ENCODE data around the gene FGF2.
"Not testable (repeated sequence)": the region's sequence is repeated elsewhere in the genome, so short reads cannot be mapped to it uniquely, and the experiment has no call there.

The FGF2 gene

DNA sequence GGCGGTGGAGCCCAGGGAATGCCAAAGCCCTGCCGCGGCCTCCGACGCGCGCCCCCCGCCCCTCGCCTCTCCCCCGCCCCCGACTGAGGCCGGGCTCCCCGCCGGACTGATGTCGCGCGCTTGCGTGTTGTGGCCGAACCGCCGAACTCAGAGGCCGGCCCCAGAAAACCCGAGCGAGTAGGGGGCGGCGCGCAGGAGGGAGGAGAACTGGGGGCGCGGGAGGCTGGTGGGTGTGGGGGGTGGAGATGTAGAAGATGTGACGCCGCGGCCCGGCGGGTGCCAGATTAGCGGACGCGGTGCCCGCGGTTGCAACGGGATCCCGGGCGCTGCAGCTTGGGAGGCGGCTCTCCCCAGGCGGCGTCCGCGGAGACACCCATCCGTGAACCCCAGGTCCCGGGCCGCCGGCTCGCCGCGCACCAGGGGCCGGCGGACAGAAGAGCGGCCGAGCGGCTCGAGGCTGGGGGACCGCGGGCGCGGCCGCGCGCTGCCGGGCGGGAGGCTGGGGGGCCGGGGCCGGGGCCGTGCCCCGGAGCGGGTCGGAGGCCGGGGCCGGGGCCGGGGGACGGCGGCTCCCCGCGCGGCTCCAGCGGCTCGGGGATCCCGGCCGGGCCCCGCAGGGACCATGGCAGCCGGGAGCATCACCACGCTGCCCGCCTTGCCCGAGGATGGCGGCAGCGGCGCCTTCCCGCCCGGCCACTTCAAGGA is at the start of gene FGF2:
FGF2 (plus strand) TSS at position 279 of the 705 bp plus-strand sequence; CDS start at position 623, 344 bp downstream.
- DNase-seq (ENCODE audit: low spot score): no peak

DNA sequence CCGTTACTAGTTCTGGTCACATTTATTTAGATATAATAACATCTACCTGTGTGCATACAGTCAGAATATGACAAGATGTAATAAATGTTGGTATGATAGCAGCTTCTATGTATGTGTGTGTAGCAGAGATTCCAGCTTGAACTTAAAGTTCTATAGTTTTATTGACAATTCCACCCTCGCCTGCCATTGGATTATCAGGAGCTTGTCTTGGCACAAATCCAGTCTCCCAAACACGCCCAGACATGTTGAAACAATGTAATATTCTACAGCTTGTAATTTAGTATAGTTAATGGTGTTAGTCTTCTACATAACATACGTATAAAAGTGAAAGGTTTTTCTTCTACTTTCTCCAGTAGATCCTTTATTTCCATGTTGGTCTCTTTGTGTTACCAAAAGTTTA is 49.7 kb upstream of the FGF2 start:
- no peak for DNase-seq (ENCODE audit: low spot score)

DNA sequence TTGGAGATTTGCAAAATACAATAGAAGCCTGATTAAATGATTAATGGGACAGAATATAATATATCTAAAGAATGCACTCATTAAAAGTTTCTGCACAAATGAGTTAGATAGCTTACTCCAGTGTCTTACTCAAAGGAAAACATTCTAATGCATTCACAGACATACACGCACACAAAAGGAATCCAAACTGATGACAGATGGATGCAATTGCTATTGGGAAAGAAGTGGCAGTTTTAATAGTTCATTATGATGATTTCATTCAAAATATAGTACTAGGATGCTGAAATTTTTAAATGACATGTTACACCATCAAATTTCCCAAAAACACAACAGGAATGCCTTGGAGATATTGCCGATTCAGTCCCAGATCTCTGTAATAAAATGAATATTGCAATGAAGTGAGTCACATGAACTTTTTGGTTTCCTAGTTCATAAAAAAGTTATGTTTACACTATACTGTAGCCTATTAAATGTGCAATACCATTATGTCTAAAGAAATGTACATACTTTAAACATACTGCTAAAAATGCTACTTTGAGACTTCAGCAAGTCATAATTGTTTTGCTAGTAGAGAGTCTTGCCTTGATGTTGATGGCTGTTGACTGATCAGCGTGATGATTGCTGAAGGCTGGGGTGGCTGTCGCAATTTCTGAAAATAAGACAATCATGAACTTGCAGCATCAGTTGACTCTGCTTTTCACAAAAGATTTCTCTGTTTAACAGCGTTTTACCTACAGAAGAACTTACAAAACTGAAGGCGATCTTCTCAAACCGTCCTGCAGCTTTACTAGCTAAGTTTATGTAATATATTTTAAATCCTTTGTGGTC is 48.6 kb upstream of the FGF2 start:
- no peak for DNase-seq (ENCODE audit: low spot score)

DNA sequence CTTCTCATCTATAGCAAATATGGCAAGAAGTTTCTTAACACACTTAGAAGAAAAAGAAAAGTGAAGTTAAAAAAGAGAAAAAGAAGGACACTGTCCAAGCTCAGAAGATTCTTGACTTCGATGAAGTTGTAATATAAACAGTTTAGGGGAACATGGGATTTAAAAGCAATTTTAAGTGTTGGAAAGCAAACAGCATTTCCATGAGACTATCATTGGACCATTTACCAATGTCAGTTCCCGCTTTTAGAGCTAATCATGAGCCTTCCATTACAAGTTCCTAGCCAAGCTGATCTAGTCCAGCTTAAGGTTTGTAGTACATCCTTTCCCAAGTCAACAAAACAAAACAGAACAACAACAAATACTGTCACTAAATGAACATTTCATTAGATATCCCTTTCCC is 45.1 kb upstream of the FGF2 start:
- no peak for DNase-seq (ENCODE audit: low spot score)

DNA sequence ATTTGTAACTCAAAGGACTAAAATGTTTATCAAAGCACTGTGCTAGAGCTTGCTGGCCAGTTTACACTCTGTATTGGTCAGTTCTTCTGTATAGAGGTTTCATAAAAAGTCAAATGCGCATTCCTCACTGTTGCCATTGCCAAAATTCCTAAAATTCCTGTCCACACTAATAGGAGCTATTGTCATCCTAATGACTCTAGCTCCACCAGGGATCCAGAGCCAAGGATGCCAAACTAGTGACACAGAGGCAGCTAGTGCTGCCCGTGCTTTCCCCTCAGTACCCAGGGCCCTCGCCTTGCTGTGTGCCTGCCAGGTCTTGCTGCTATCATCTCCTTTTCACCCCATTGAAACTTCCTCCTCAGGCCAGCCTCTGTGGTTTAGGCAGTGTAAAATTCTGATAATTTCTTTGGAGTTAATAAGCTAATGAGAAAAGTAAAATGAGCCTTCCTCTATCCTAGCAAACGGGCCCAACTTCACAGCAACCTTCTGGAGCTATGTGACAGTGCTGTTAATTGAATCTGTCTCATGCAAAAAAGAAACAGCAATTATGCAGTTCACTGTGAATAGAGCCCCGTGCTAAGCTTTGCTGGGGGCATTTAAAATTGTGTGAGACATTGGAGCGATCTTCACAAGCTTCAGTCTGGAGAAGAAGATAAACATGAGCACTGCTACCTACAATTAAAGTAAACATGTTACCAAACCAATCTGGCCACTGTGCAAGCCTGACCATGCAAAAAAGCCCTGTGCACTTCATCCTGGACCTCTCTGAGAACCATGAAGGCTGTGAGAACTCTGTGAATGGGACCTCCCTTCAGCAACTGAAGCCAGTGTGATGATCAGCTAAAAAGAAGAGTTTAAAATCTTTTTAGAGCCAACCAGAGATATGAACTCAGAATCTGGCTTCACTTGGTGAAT is 43.1 kb upstream of the FGF2 start:
- no peak for DNase-seq (ENCODE audit: low spot score)

DNA sequence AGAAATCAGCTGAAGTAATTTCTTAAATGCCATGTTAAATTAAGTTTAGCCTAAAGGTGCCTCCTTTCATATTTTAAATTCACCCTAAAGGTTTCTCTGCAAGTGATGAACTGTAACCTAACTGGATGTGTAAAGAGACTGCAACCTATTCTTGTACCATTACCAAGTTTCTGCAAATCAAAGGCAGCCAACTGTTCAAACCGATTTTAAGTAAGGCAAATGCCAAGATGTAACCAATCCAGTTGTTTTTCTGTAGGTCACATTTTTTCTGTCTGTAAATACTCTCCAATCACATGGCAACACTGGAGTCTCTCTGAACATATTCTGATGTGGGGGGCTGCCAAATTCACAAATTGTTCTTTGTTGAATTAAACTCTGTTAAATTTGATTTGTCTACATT is 42.4 kb upstream of the FGF2 start:
- DNase-seq (ENCODE audit: low spot score): no peak

DNA sequence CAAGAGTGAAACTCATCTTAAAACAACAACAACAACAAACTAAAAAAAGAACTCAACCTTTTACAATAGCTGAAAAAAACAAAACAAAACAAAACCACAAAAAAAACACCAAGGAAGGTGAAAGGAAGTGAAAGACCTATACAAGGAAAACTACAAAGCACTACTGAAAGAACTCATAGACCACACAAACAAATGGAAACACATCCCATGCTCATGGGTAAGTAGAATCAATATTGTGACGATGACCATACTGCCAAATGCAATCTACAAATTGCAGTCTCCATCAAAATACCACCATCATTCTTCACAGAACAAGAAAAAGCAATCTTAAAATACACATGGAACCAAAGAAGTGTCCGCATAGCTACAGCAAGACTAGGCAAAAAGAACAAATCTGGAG is 41.5 kb upstream of the FGF2 start:
- DNase-seq (ENCODE audit: low spot score): no peak

DNA sequence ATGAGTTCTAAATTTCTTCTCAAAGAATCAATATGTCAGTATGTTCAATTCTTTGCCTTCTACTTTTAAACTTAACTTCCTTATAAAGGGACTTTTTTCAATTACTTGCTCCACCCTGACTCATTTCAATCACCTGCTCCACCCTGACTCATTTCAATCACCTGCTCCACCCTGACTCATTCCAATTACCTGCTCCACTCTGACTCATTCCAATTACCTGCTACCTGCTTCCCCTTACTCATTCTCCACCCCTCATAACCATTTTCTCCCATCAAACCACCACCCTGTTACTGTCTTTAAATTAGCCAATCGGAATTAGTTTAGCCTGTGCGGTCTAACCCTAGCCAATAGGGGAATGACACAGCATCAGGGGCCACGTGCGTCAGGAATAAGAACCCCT is 40.3 kb upstream of the FGF2 start:
- DNase-seq (ENCODE audit: low spot score): not testable (repeated sequence)

DNA sequence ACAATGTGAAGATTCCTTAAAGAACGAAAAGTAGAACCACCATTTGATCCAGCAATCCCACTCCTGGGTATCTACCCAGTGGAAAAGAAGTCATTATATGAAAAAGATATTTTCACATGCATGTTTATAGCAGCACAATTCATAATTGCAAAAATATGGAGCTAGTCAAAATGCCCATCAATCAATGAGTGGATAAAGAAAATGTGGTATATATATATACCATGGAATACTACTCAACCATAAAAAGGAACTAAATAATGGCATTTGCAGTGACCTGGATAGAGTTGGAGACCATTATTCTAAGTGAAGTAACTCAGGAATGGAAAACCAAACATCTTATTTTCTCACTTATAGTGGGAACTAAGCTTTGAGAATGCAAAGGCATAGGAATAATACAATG is 39.7 kb upstream of the FGF2 start:
- not testable (repeated sequence) for DNase-seq (ENCODE audit: low spot score)

DNA sequence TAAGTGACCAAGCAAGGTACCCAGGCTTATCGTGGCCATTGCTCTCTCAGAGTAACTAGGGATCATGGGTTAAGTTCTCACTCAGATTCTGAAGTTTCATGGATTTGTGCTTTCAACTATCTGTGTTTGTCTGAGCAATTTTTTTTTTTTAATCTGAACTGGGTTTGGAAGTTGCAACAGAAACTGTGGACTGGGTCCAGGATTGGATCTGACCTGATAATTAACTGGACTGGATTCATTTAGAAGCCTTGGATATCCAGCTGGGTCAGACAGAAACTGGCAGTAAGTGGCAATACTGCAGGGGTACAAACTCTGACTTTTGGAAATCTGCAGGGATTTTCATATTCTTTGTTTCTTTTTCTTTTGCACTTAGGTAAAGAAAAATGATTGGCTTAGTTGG is 38.7 kb upstream of the FGF2 start:
- DNase-seq (ENCODE audit: low spot score): no peak

DNA sequence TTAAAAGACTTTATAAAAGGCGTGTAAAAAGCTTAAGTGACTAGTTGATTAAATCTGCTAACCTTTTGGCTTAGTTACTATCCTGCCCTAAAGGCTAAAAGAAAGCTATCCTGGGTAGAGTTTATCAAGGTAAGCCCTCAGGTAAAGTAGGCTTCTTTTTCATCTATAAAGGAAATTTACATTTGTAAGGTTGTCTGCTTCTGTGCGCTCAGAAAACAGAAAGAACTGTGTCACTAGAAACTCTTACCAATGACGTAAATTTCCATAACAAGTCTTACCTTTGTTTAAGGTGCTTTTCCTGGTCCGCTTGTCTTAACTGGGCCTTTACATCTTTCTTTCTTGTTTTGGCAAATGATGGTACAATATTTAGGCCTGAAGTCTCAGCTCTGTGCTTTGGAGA is 37.7 kb upstream of the FGF2 start:
- DNase-seq (ENCODE audit: low spot score): no peak

DNA sequence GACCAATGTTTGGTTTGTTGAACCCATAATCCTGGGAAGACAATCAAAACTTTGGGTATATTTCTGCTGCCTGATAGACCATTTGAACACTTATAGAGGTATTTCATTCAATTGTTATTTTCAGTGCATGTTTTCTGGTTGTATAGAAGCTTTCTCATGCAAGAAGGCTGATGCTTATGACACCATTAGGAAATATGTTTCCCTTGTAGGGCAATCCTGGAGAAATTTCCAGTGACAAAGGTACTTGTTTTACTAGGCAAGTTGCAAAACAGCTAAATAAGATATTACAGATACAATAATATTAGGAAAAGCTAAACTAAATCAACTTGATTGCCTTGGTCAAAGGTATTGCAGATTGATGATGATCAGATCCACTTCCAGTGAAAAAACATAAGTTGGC is 32.8 kb upstream of the FGF2 start:
- DNase-seq (ENCODE audit: low spot score): no peak

DNA sequence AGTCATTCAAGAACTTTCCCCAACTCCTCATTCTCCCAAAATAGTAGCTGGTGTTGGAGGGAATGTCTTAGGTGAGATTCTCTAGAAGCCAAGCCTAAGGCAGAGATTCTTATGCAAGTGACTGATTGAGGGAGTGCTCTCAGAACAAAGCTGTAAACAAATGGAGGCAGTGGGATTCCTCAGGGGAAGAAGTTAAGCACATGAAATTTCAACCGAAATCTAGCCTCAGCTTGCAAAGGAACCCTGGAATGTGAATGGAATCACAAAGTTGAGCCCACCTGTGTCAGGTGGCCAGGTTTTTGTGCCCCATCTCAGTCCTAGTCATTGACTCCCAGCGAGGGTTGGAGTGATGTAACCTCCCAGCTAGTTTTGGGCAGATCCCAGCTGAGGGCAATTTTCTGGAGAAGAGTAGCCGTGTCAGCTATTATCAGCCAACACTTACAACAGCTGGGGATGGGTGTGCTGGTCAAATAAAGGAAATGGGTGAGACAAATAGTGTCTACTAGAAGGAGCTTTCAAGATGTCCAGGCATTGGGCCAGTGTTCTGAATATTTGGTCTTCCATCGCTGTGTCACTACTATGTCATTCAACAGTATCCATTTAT is 29.7 kb upstream of the FGF2 start:
- DNase-seq (ENCODE audit: low spot score): no peak

DNA sequence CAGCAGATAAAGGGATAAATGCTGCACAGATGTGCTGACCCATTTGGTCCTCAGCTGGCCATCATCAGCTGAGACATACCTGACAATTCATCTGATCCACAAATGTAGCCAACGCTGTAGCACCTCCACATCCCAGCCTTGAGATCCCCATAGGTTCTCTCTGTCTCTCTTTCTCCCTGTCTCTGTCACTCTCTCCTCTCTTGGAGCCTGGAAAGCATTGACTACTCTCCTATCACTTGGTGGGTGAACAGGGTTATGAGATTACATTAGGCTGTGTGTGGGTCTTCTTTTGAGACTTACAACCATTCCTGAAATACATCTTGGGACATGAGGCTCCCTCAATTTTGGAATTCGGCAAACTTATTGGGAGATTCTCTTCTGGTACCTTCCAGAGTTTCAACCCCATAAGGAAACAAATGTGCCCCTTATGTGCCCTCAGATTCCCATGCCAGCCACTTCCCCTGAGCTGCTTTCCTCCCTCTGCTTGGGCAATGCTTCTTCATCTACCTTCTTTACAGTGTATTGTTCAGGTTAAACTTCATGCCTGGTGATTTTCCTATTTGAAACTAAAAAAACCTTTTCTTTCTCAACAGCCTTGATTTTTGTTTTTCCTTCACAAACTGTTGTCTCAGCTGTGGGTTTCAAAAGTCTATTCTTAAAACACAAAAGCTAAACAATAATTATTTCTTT is 29.1 kb upstream of the FGF2 start:
- no peak for DNase-seq (ENCODE audit: low spot score)

DNA sequence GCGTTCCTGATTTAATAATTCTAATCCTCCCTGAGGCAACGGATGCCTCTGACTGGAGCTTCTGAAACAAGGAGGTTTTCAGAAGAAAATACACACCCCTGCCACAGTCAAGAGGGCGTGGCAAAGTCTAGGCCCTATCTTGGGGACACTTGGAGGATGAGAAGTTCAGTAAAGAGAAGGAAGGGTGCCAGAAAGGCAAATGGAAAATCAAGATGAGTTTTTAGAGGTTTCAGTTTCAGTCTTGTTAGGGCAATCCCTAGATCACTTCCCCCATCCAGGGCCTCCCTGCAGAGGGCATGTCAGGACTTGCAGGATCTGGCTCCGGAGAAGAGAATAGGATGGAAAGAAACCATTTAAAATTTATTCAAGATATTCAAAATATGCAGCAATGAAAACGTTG is 28.5 kb upstream of the FGF2 start:
- DNase-seq (ENCODE audit: low spot score): no peak

DNA sequence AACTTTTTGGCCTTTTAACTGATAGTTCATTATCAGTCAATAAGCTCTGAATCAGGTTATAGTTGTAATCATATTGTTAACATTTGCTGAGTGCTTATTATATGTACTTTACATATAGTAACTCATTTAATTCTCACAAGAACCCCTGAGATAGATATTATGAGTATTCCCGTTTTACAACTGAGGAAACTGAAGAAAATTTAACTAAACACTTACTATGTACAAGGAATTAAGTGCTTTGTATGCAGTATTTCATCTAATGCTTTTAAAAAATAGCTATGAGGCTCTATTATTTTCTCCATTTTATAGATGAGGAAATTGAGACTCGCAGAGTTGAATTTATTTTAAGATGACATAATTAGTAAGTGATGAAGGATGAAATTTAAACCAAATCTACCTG is 27.7 kb upstream of the FGF2 start:
- DNase-seq (ENCODE audit: low spot score): no peak

DNA sequence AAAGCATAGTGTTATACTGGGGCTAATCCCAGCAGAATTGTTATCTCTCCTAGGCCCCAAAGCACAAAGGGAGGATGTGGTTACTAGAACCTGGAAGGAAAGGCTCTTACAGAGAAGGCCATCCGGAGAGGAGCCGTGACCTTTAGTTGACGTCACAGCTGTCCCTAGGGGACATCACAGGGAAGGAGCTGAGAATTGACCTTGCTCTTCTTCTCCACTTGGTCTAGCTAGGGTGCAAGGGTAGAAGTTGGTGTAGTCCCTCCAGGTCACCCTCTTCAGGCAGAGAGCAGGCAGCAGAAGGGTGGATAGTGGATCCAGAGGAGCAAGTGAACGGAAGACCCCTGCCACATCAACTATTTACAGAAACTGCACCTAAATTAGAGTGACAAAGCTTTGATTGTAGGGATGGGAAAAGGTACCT is 22.8 kb upstream of the FGF2 start:
- DNase-seq (ENCODE audit: low spot score): no peak

DNA sequence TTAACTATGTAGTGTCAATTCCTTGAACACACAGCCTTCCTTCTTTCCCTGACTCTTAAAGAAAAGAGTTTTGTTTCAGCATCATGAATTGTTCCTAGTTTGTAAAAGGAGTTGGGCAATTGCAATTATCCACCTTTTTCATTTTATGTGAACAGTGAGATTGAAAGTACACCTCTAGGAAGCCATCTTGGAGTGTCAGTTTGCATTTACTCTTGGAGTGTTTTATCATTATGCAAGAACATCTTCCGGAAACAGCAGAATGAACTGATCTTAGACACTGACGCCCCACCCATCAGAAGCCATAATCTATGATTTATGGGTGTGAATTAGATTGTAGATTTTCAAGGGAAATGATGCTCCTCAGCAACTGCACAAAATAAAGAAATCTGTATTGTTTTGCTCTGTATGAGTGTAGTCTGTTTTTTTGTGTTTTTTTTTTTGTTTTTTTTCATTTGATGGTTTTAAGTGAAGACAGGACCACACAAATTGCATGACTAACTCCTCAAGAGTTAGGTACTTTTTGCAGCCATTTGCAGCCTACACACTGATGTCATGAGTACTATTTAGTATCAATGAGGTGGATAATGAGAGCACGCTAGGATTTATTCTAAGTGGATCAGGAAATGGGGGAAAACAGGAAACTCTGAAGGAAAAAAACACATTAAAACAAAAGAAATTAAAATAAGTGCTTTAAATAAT is 19.5 kb upstream of the FGF2 start:
- DNase-seq (ENCODE audit: low spot score): no peak

DNA sequence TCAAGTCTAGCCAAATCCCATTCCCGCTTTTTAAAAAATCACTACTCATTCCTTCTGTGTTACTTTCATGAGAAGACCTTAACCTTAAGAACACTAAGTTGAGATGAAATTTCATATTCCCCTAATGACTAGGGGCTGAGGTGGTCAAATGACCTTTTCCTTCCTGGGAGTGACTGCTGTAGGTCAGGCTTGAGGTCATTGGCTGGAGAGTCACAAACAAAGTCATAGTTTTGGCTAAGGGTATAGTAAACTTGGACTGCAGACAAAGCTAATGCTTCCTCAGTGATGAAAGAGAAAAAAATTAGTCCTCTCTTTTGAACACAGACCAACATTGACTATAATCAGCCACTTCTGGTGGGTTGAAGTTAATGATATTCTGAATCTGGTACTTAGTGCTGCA is 16.0 kb upstream of the FGF2 start:
- no peak for DNase-seq (ENCODE audit: low spot score)

DNA sequence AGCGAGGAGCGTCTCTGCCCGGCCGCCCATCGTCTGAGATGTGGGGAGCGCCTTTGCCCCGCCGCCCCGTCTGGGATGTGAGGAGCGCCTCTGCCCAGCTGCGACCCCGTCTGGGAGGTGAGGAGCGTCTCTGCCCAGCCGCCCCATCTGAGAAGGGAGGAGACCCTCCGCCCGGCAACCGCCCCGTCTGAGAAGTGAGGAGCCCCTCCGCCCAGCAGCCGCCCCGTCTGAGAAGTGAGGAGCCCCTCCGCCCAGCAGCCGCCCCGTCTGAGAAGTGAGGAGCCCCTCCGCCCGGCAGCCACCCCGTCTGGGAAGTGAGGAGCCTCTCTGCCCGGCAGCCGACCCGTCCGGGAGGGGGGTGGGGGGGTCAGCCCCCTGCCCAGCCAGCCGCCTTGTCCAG is 14.8 kb upstream of the FGF2 start:
- DNase-seq (ENCODE audit: low spot score): not testable (repeated sequence)

DNA sequence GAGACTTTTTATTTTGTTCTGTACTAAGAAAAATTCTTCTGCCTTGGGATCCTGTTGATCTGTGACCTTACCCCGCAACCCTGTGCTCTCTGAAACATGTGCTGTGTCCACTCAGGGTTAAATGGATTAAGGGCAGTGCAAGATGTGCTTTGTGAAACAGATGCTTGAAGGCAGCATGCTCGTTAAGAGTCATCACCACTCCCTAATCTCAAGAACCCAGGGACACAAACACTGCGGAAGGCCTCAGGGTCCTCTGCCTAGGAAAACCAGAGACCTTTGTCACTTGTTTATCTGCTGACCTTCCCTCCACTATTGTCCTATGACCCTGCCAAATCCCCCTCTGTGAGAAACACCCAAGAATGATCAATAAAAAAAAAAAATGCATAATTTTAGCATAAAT is 13.8 kb upstream of the FGF2 start:
- DNase-seq (ENCODE audit: low spot score): not testable (repeated sequence)

Data from NAMALWA (cell line).